ENCODE data around the gene VPS9D1.
"Not testable (repeated sequence)": the region's sequence is repeated elsewhere in the genome, so short reads cannot be mapped to it uniquely, and the experiment has no call there.

VPS9D1 gene

GRCh38 chr16:89668790-89669158 lies 51.9 kb downstream of the VPS9D1 start:
- DNase-seq (ENCODE audit: low read depth in 2 of 3, low spot score in 2 of 3): no peak

GRCh38 chr16:89667633-89668032 lies 53.1 kb downstream of the VPS9D1 start:
- DNase-seq (ENCODE audit: low read depth in 2 of 3, low spot score in 2 of 3): no peak

- DNase-seq (ENCODE audit: low read depth in 2 of 3, low spot score in 2 of 3): not testable (repeated sequence)
These were observed 53.7 kb downstream of the VPS9D1 start for GRCh38 chr16:89667000-89667399.

DNA sequence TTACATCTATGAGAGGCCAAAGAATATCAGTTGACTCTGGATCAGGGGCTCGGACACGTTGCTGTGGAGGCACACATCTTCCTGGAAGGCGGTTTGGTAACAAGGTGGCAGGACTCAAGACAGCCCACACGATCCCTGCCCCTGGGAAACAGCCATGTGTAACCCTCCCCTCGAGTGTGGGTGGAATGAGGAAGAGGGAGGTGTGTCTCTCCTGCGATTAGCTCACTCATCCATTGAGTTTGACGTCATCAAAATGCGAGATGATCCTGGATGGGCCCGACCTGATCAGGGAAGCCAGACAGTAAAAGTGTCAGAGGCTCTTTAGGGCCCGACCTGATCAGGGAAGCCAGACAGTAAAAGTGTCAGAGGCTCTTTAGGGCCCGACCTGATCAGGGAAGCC lies 56.5 kb downstream of the VPS9D1 start:
- DNase-seq (ENCODE audit: low read depth in 2 of 3, low spot score in 2 of 3): not testable (repeated sequence)

DNA sequence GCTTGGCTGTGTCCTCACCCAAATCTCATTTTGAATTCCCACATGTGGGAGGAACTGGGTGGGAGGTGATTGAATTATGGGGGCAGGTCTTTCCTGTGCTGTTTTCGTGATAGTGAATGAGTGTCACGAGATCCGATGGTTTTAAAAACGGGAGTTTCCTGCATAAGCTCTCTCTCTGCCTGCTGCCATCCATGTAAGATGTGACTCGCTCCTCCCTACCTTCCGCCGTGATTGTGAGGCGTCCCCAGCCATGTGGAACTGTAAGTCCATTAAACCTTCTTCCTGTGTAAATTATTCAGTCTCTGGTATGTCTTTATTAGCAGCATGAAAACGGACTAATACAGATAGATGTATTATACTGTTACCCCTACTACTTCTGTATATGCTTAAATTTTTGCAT lies 59.5 kb downstream of the VPS9D1 start:
- no peak for DNase-seq (ENCODE audit: low read depth in 2 of 3, low spot score in 2 of 3)

DNA sequence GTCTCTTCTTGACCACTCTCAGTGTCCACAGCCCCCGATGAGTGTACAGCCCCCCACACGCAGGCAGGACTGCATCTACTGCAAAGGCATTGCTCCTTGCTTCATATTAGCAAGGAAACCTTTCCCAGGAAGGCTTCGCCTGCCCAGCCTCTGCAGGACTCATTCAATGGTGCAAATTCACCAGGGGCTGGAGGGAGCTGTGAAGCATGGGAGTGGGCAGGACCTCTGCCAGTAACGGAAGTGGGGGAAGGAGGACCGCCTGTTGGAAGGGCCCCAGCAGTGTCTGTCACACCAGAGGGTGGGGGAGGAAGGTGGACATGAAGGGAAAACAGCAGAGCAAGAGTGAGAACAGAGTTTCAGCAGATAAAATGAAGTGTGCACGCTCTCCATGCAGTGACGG lies 60.6 kb downstream of the VPS9D1 start:
- no peak for DNase-seq (ENCODE audit: low read depth in 2 of 3, low spot score in 2 of 3)

DNA sequence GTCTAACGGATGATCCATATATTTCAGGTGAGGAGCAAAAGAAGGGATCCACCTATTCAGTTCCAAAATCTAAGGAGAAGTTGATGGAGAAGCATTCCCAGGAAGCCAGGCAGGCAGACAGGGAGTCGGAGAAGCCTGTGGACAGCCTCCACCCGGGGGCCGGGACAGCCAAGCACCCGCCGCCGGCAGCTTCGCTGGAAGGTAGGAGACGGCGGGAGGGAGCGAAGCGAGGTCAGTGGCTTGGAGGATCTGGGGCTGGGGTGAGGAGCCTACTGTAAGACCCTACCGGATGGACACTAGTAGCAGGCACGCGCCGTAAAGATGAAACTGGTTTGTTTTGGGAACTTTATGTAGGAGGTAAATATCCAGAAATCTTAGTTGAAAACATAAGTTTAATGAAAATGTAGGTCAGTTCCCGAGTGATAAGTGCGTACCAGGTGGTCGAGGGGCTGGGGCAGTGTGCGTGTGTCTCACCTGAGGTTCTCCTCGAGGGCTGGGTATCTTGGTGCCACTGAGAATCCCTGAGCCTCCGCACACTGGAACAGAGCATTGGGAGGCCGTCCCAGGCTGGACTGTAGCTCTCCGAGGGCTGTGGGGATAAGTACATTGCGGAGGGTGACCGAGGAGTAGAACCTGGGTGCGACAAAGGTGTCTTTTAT lies 62.3 kb downstream of the VPS9D1 start:
- no peak for DNase-seq (ENCODE audit: low read depth in 2 of 3, low spot score in 2 of 3)

- DNase-seq (ENCODE audit: low read depth in 2 of 3, low spot score in 2 of 3): peak; percentile 85 to 93 (median 88)
These were observed 63.1 kb downstream of the VPS9D1 start, which contains the start of the genes CHMP1A and SPATA33 for GRCh38 chr16:89657442-89658220. Gene CHMP1A, minus strand, starts transcription at chr16:89657708. Its CDS starts 120 bp downstream, at chr16:89657588. Gene SPATA33, plus strand, starts transcription at chr16:89657836. Its CDS starts 76 bp downstream, at chr16:89657912.
